Hematopoietic multipotent progenitor cell treated with erythropoietin and hydrocortisone succinate and interleukin-3 and kit ligand, for 4 days (in vitro differentiated cells): ENCODE data around the gene DGUOK.

Experiments
- DNase-seq: peaks from one replicate; pipeline ENCODE4 v3.0.0-alpha.2; 2015

The DGUOK gene

GRCh38 chr2:73952499-73953446 is 26.1 kb downstream of the DGUOK start:
- no peak for DNase-seq

DNA sequence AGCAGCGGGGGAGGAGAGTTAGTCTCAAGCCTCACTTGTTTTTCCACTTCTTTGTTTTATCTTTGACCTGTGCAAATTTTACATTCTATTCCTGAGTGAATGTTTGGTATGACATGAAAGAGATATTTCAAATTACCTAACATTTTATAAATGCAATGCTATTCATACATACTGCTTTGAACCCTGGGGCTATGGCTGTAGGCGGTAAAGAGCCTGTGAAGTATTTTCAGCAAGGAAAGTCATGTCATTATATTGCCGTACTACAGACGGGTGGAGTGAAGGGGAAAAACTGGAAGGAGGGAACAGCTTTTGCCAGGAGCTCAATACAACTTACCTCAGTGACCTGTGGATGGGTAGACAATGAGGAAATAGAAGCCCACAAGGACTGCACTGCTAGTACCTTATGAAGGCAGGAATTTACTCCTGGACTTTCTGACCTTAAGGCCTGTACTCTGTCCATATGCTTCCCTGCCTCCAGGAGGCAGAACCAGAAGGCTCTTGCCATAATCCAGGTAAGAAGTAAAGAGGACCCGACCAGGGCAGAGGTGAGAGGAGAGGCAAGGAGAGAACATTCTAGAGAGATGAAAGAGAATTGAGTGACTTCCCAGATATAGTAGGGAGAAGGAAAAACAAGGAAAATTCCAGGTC is 29.7 kb downstream of the DGUOK start:
- DNase-seq = no peak

GRCh38 chr2:73961274-73961673 is 34.6 kb downstream of the DGUOK start:
- DNase-seq = no peak

- DNase-seq = no peak
These were observed 35.3 kb downstream of the DGUOK start for GRCh38 chr2:73961823-73962615.

DNA sequence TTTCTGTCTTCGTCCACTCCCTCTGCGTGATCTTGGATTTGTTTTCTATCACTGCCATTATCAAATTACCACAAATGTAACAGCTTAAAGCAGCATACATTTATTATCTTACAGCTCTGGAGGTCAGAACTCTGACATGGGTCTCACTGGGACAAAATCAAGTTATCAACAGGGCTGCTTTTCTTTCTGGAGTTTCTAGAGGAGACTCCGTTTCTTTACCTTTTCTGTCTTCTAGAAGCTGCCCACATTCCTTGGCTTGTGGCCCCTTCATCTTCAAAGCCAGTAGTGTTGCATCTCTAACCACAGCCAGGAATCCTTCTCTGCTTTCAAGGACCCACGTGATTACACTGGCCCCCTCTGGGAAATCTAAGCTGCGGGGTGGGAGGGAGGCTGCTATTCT is 36.1 kb downstream of the DGUOK start:
- DNase-seq = no peak

DNA sequence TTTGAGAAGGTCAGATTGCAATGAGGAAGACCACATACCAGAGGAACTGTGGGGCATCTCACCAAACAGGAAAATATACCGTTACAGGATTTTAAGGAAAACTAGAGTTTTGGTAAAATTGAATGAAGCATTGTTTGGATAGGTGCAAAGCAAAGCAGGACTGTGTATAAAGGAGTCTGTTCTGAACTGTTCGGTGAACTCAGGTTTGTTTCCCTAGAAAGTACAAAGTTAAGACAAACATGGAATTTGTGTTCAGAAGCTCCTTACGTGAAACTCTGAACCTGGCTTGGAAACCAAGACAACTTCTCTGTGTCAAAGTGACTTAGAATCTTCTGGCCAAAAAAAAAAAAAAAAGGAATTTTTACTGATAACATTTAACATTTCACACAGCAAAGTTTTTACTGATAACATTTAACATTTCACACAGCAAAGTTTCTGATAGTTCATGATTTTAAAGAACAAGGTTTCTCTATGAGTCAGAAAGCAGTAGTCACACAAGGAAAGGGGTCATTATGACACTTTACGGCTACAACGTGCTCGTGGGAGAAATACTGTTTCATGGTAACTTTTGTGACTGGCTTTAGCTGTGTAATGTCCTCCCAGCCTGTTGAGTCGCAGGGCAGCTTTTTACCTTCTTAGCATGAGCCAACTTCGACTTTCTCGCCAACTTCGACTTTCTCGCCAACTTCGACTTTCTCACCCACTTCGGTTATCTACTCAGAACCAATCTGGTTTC is 36.9 kb downstream of the DGUOK start:
- DNase-seq = no peak

GRCh38 chr2:73964223-73964622 is 37.5 kb downstream of the DGUOK start:
- no peak for DNase-seq

- no peak for DNase-seq
These were observed 38.4 kb downstream of the DGUOK start for GRCh38 chr2:73965053-73965452.

DNA sequence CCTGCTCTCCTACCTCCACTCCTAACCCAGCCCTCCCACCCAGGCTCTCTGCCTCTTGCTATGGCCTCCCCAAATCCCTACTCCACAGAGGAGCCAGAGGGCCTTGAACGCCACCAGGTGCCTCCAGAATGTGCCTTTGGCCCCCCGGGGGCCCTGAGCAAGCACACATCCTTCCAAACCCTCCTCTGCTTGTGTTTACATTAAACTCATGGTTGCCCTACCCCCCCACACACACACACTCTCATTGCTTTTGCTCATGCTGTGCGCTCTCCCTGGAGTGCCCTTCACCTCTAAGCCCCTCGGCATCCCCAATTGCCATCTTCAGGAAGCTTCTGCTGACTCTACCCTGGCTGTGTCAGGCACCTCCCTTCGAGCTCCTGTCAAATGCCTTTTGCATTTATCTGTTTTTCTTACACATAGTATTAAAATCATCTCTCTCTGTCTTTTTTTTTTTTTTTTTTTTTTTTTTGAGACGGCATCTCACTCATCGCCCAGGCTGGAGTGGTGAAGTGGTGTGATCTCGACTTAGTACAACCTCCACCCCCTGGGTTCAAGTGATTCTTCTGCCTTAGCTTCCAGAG is 41.8 kb downstream of the DGUOK start:
- DNase-seq = no peak

DNA sequence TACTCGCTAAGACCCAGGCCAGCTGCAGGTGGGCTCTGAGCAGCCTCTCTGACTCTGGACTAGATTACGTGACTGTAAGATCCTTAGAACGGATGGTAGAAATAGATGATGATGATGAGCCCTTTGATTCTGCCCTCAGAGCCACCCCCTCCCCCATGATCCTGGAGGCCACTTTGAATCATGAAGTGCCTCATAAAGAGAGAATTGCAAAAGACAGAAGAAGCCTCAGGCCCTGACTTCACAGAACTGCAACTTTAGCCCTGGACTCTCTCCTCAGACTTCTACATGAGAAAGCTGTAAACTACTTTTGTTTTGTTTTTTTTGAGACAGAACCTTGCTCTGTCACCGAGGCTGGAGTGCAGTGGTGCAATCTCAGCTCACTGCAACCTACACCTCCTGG is 42.7 kb downstream of the DGUOK start:
- no peak for DNase-seq

DNA sequence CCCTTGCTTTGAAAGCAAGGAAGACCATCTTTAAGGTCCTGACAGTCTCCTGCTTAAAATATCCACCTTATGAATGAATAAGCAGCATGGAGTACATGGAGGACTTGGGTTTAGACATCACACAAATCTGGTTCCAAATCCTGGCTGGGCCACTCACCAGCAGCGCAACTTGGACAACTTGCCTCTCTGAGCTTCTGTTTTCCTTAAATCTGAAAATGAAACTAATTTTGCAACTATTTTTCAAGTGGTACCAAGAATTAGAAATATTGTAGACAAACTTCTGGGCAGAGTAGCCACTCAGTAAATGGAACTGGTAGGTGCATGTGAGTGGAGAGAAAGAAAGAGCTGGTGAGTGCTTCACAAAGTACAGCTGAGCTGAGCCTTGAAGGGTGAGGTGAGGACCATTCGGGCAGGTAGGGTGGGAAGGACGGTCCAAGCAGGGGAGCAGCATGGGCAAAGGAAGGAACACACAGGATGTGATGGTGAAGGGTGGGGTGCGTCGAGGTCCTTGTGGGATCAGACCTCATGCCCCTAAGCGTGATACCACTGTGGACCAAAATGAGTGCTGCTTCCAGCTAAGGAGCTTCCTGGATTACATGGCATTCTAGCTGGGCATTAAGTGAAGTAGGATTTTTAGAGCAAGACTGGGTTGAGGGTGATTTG is 43.6 kb downstream of the DGUOK start:
- no peak for DNase-seq

- DNase-seq = peak; percentile 97
These were observed 44.3 kb downstream of the DGUOK start for GRCh38 chr2:73970850-73971471.

DNA sequence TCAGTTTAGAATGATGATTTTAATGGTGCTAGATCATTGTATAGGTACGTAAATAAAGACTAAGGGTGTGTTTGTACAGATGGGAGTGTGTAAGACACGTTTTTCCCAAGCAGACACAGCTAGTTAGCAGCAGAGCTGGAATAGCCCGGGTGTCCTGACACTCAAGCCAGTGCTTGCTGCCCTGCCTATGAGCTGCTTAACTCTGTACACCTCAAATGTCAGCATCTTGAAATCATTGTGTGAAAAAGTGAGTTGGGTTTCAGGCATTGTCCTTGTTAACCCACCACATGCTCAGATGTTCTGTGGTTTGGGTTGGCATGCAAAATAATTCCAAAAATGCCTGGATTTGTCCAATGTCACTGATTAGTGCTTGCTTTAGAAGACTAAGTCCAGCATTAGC is 45.0 kb downstream of the DGUOK start:
- no peak for DNase-seq

GRCh38 chr2:73972846-73973245 is 46.2 kb downstream of the DGUOK start:
- DNase-seq = peak; percentile 65

DNA sequence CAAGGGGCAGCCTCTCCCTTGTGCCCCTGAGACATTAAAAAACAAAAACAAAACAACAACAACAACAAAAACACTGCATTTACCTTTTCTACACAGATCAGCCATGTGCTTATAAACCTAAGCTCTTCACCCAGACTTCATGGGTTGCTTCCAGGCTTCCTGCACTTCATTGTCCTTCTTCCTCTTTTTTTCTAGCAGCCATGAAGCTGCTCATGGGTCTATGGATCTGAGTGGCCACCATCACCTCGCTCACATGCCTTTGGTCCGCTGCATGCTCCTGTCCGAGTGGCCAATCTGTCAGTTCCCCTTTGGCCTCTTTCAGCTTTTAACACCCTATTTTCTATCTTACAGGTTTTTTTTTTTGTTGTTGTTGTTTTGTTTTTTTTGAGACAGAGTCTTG is 49.1 kb downstream of the DGUOK start:
- no peak for DNase-seq

GRCh38 chr2:73976803-73977202 is 50.1 kb downstream of the DGUOK start:
- no peak for DNase-seq

DNA sequence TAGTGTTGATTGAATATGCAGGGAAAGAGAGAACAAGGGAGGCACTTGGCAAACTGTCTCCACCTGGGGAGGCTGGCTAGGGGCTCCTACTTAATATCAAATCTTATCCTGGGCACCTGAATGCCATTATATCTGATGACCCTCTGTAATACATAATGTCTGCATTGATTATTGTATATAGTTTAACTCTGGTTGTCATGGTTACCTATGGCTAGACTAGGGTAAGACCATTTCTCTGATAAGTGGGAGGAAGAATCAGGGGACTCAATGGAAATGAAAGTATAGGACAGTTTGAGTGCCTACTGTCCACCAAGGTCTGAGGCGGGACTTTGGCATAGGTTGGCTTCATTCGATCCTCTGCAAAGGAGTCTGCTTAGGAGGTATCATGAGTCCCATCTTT is 50.8 kb downstream of the DGUOK start:
- DNase-seq = no peak

- DNase-seq = no peak
These were observed 52.3 kb downstream of the DGUOK start for GRCh38 chr2:73979021-73979420.

GRCh38 chr2:73979686-73980085 is 53.0 kb downstream of the DGUOK start:
- no peak for DNase-seq

- no peak for DNase-seq
These were observed 53.9 kb downstream of the DGUOK start for GRCh38 chr2:73980566-73980965.
